Measurements from ENCODE around the gene GABARAP. TPM values are rescaled to one million over a fixed set of nuclear protein-coding genes. Genes with fewer than 3 reads are reported as not detected.

GABARAP gene
- total and polyA plus RNA-seq, 10 of the 15 experiments (the other 5 are each of a cell fraction or from before 2014, with no cell fraction given), result 134 to 613 (median 285) TPM

- TF ChIP-seq, protein P1, sequence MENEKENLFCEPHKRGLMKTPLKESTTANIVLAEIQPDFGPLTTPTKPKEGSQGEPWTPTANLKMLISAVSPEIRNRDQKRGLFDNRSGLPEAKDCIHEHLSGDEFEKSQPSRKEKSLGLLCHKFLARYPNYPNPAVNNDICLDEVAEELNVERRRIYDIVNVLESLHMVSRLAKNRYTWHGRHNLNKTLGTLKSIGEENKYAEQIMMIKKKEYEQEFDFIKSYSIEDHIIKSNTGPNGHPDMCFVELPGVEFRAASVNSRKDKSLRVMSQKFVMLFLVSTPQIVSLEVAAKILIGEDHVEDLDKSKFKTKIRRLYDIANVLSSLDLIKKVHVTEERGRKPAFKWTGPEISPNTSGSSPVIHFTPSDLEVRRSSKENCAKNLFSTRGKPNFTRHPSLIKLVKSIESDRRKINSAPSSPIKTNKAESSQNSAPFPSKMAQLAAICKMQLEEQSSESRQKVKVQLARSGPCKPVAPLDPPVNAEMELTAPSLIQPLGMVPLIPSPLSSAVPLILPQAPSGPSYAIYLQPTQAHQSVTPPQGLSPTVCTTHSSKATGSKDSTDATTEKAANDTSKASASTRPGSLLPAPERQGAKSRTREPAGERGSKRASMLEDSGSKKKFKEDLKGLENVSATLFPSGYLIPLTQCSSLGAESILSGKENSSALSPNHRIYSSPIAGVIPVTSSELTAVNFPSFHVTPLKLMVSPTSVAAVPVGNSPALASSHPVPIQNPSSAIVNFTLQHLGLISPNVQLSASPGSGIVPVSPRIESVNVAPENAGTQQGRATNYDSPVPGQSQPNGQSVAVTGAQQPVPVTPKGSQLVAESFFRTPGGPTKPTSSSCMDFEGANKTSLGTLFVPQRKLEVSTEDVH (IDR thresholded peaks at IDR 0.05; ENCODE audit: low read depth, partially characterized antibody), result no peak
- TF ChIP-seq, protein P2, sequence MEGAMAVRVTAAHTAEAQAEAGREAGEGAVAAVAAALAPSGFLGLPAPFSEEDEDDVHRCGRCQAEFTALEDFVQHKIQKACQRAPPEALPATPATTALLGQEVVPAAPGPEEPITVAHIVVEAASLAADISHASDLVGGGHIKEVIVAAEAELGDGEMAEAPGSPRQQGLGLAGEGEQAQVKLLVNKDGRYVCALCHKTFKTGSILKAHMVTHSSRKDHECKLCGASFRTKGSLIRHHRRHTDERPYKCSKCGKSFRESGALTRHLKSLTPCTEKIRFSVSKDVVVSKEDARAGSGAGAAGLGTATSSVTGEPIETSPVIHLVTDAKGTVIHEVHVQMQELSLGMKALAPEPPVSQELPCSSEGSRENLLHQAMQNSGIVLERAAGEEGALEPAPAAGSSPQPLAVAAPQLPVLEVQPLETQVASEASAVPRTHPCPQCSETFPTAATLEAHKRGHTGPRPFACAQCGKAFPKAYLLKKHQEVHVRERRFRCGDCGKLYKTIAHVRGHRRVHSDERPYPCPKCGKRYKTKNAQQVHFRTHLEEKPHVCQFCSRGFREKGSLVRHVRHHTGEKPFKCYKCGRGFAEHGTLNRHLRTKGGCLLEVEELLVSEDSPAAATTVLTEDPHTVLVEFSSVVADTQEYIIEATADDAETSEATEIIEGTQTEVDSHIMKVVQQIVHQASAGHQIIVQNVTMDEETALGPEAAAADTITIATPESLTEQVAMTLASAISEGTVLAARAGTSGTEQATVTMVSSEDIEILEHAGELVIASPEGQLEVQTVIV (IDR thresholded peaks at IDR 0.05; ENCODE audit: borderline replicate concordance, partially characterized antibody), result no peak
- 0 out of 2 replicates have a peak, but pooled peaks have one; percentile 32 for TF ChIP-seq RUNX3 (IDR thresholded peaks at IDR 0.05; ENCODE audit: low read length)
- TF ChIP-seq NFYB (IDR thresholded peaks at IDR 0.05; ENCODE audit: insufficient read depth, low read depth, low read length), result peak; percentile 60; the same call in 1 of the 2 replicates
- no peak for TF ChIP-seq TCF7 (IDR thresholded peaks at IDR 0.05; ENCODE audit: borderline replicate concordance)
- TF ChIP-seq GATAD2B (conservative IDR thresholded peaks at IDR 0.05; ENCODE audit: low read depth), result peak; percentile 53; the same call in 1 of the 2 replicates
- TF ChIP-seq BACH1 (IDR thresholded peaks at IDR 0.05; ENCODE audit: borderline replicate concordance), result peak; percentile 95; the same call in 1 of the 2 replicates
- TF ChIP-seq SREBF1 (IDR thresholded peaks at IDR 0.05; ENCODE audit: low read length), result peak; percentile 61; the same call in 1 of the 2 replicates
- peak; percentile 66 for TF ChIP-seq HCFC1 (IDR thresholded peaks at IDR 0.05; ENCODE audit: low read length)
- no peak for TF ChIP-seq RAD21 (IDR thresholded peaks at IDR 0.05; ENCODE audit: insufficient read depth, low read depth, low read length)
- no peak for TF ChIP-seq HDAC6 (IDR thresholded peaks at IDR 0.05; ENCODE audit: unreplicated experiment)
- peak; percentile 60; the same call in 1 of the 2 replicates for TF ChIP-seq CREM (IDR thresholded peaks at IDR 0.05; ENCODE audit: low read depth)
- no peak for TF ChIP-seq SUZ12 (IDR thresholded peaks at IDR 0.05; ENCODE audit: unreplicated experiment)
- no peak for TF ChIP-seq EZH2 (IDR thresholded peaks at IDR 0.05; ENCODE audit: borderline replicate concordance, control insufficient read depth, low read depth, low read length)
- TF ChIP-seq CBX3 (IDR thresholded peaks at IDR 0.05; ENCODE audit: borderline replicate concordance, low read depth), result no peak
- TF ChIP-seq POLR2AphosphoS2 (IDR thresholded peaks at IDR 0.05; ENCODE audit: low read depth, low read length), result peak; percentile 98
- TF ChIP-seq, protein P3, sequence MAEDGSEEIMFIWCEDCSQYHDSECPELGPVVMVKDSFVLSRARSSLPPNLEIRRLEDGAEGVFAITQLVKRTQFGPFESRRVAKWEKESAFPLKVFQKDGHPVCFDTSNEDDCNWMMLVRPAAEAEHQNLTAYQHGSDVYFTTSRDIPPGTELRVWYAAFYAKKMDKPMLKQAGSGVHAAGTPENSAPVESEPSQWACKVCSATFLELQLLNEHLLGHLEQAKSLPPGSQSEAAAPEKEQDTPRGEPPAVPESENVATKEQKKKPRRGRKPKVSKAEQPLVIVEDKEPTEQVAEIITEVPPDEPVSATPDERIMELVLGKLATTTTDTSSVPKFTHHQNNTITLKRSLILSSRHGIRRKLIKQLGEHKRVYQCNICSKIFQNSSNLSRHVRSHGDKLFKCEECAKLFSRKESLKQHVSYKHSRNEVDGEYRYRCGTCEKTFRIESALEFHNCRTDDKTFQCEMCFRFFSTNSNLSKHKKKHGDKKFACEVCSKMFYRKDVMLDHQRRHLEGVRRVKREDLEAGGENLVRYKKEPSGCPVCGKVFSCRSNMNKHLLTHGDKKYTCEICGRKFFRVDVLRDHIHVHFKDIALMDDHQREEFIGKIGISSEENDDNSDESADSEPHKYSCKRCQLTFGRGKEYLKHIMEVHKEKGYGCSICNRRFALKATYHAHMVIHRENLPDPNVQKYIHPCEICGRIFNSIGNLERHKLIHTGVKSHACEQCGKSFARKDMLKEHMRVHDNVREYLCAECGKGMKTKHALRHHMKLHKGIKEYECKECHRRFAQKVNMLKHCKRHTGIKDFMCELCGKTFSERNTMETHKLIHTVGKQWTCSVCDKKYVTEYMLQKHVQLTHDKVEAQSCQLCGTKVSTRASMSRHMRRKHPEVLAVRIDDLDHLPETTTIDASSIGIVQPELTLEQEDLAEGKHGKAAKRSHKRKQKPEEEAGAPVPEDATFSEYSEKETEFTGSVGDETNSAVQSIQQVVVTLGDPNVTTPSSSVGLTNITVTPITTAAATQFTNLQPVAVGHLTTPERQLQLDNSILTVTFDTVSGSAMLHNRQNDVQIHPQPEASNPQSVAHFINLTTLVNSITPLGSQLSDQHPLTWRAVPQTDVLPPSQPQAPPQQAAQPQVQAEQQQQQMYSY (CRISPR knock-in tag; IDR thresholded peaks at IDR 0.05), result peak; percentile 98
- peak; percentile 75; the same call in 1 of the 2 replicates for TF ChIP-seq HDGF (IDR thresholded peaks at IDR 0.05)
- TF ChIP-seq KDM1A (IDR thresholded peaks at IDR 0.05; ENCODE audit: borderline replicate concordance), result no peak
Measured at GRCh38 chr17:7234083-7234951, 7.9 kb downstream of the GABARAP start, which contains the start of gene DVL2 (continued).

All from GM12878 (cell line).